H1 (cell line): ENCODE results near the gene TMEM117. TPM values are rescaled to one million over a fixed set of nuclear protein-coding genes. Genes with fewer than 3 reads are reported as not detected.
"Not testable (repeated sequence)": the region's sequence is repeated elsewhere in the genome, so short reads cannot be mapped to it uniquely, and the experiment has no call there.

Experiments
- CTCF ChIA-PET: fragments of 300-600 bp; sonication (Branson Sonifier 250); formaldehyde crosslinking; loops from one replicate; lab custom pipeline; 2021; ENCODE audit not compliant: partially characterized antibody; lab: Charles Lee
- POLR2A ChIA-PET: fragments of 300-600 bp; sonication (Branson Sonifier 250); formaldehyde crosslinking; loops from one replicate; lab custom pipeline; 2021; ENCODE audit warnings: inconsistent platforms; ENCODE audit not compliant: partially characterized antibody; lab: Charles Lee
- DNase-seq, 2 experiments: peaks; one replicate each; pipeline versions ENCODE4 v3.0.0 to v3.0.0-alpha.2; 2010 to 2022; ENCODE audit warnings: low spot score in 2 of 2, low read depth in 1 of 2, mixed read lengths in 1 of 2
- FAIRE-seq: peaks from 2 replicates; lab custom pipeline; 2011; peaks lifted over from hg19 to GRCh38; lab: Jason Lieb, UNC
- H2AFZ ChIP-seq: 2 replicates; pipeline ENCODE4 v1.8.1; 2012; ENCODE audit warnings: low read length, inconsistent platforms
- H2AK5ac ChIP-seq: 2 replicates; pipeline ENCODE4 v1.6.1; 2013; ENCODE audit warnings: low read depth, low read length
- H2BK120ac ChIP-seq: replicated peaks from 2 replicates; pipeline ENCODE3; 2013; ENCODE audit warnings: low read depth, low read length, inconsistent platforms
- H2BK12ac ChIP-seq: 2 replicates; pipeline ENCODE4 v1.6.1; 2013; ENCODE audit warnings: low read depth, low read length
- H2BK15ac ChIP-seq: 2 replicates; pipeline ENCODE4 v1.6.1; 2013; ENCODE audit warnings: low read length
- H2BK20ac ChIP-seq: 2 replicates; pipeline ENCODE4 v1.6.1; 2013; ENCODE audit warnings: low read length
- H2BK5ac ChIP-seq: 2 replicates; pipeline ENCODE4 v1.6.1; 2013; ENCODE audit warnings: low read depth, low read length
- H3K14ac ChIP-seq: 2 replicates; pipeline ENCODE4 v1.6.1; 2013; ENCODE audit warnings: inconsistent platforms; ENCODE audit not compliant: insufficient read length
- H3K18ac ChIP-seq: 2 replicates; pipeline ENCODE4 v1.6.1; 2013; ENCODE audit warnings: low read length; ENCODE audit errors: extremely low read depth
- H3K23ac ChIP-seq: 2 replicates; pipeline ENCODE4 v1.6.1; 2013; ENCODE audit warnings: inconsistent platforms; ENCODE audit not compliant: insufficient read length
- H3K23me2 ChIP-seq: 2 replicates; pipeline ENCODE4 v1.6.1; 2013; ENCODE audit warnings: low read depth, low read length
- H3K27ac ChIP-seq: 2 replicates; pipeline ENCODE4 v1.6.1; 2011; ENCODE audit warnings: low read depth, low read length, inconsistent platforms
- H3K27me3 ChIP-seq, 4 experiments: replicated peaks in 1 of 4; 1 replicate in 1 of 4; 2 replicates in 3 of 4; pipeline versions ENCODE4 v1.6.1 to v1.8.1; 2011 to 2013; ENCODE audit warnings: low read length in 3 of 4, mild to moderate bottlenecking in 3 of 4, inconsistent platforms in 2 of 4, mixed read lengths in 2 of 4, moderate library complexity in 1 of 4; ENCODE audit not compliant: control insufficient read depth in 3 of 4, insufficient read depth in 3 of 4; ENCODE audit errors: extremely low read depth in 1 of 4
- H3K36me3 ChIP-seq, 4 experiments: 2 replicates each; pipeline versions ENCODE4 v1.6.1 to v1.8.1; 2011 to 2013; ENCODE audit warnings: mild to moderate bottlenecking in 4 of 4, low read length in 3 of 4, moderate library complexity in 2 of 4, control low read depth in 1 of 4, inconsistent platforms in 1 of 4; ENCODE audit not compliant: insufficient read depth in 4 of 4, control insufficient read depth in 2 of 4
- H3K4ac ChIP-seq: replicated peaks from 2 replicates; pipeline ENCODE3; 2013; ENCODE audit warnings: low read length, low read depth, mixed read lengths, inconsistent platforms; ENCODE audit not compliant: insufficient read length
- H3K4me1 ChIP-seq, 4 experiments: replicated peaks in 1 of 4; 1 replicate in 1 of 4; 2 replicates in 3 of 4; pipeline versions ENCODE4 v1.6.1 to v1.8.1; 2011 to 2013; ENCODE audit warnings: low read length in 3 of 4, inconsistent platforms in 2 of 4, mixed read lengths in 1 of 4; ENCODE audit not compliant: insufficient read depth in 4 of 4, control insufficient read depth in 3 of 4
- H3K4me2 ChIP-seq, 2 experiments: 2 replicates each; pipeline versions ENCODE4 v1.6.1 to v1.8.1; 2011 to 2013; ENCODE audit warnings: low read depth in 2 of 2, low read length in 2 of 2, control low read depth in 1 of 2, inconsistent platforms in 1 of 2, mild to moderate bottlenecking in 1 of 2; ENCODE audit not compliant: insufficient read depth in 1 of 2
- H3K4me3 ChIP-seq, 4 experiments: fragments of 200-600, 300-600 bp in 1 of 4; sonication (generic), shearing (Covaris generic), sonication (Bioruptor Twin) in 1 of 4; 2 replicates each; pipeline versions ENCODE4 v1.5.1 to v1.8.1; 2011 to 2016; ENCODE audit warnings: low read length in 4 of 4, low read depth in 3 of 4, control low read depth in 2 of 4, inconsistent platforms in 2 of 4, mild to moderate bottlenecking in 2 of 4, mixed read lengths in 1 of 4, moderate library complexity in 1 of 4; ENCODE audit not compliant: insufficient read depth in 2 of 4; ENCODE audit errors: extremely low read depth in 1 of 4
- H3K56ac ChIP-seq: replicated peaks from 2 replicates; pipeline ENCODE3; 2013; ENCODE audit warnings: low read depth, mild to moderate bottlenecking, mixed read lengths, low read length, inconsistent platforms; ENCODE audit not compliant: insufficient read length
- H3K79me1 ChIP-seq: 2 replicates; pipeline ENCODE4 v1.6.1; 2013; ENCODE audit warnings: low read depth, low read length, control low read depth
- H3K79me2 ChIP-seq, 2 experiments: 2 replicates each; pipeline versions ENCODE4 v1.6.1 to v1.8.1; 2012 to 2013; ENCODE audit warnings: low read length in 2 of 2, mild to moderate bottlenecking in 2 of 2, inconsistent platforms in 1 of 2; ENCODE audit not compliant: insufficient read depth in 2 of 2, control insufficient read depth in 1 of 2
- H3K9ac ChIP-seq, 4 experiments: replicated peaks in 1 of 4; 1 replicate in 1 of 4; 2 replicates in 3 of 4; pipeline versions ENCODE4 v1.6.1 to v1.8.1; 2011 to 2013; ENCODE audit warnings: low read depth in 3 of 4, low read length in 3 of 4, control low read depth in 2 of 4, mild to moderate bottlenecking in 2 of 4, moderate library complexity in 2 of 4, inconsistent platforms in 1 of 4; ENCODE audit errors: extremely low read depth in 1 of 4
- H3K9me3 ChIP-seq, 2 experiments: 2 replicates each; pipeline versions ENCODE4 v1.6.1 to v1.8.1; 2012 to 2013; ENCODE audit warnings: mild to moderate bottlenecking in 2 of 2, moderate library complexity in 2 of 2, control low read depth in 1 of 2, inconsistent platforms in 1 of 2, low read depth in 1 of 2, low read length in 1 of 2, mixed read lengths in 1 of 2; ENCODE audit not compliant: insufficient read depth in 2 of 2
- H4K20me1 ChIP-seq, 2 experiments: replicated peaks in 1 of 2; 2 replicates each; pipeline versions ENCODE3 to v1.8.1; 2011 to 2013; ENCODE audit warnings: inconsistent platforms in 2 of 2, low read length in 2 of 2, mild to moderate bottlenecking in 1 of 2; ENCODE audit not compliant: insufficient read depth in 2 of 2, control insufficient read depth in 1 of 2
- H4K5ac ChIP-seq: 2 replicates; pipeline ENCODE4 v1.6.1; 2013; ENCODE audit warnings: low read length, low read depth, mixed read lengths, inconsistent platforms; ENCODE audit not compliant: insufficient read length
- H4K8ac ChIP-seq: 2 replicates; pipeline ENCODE4 v1.8.0; 2013; ENCODE audit warnings: mild to moderate bottlenecking, moderate library complexity, low read length, inconsistent platforms; ENCODE audit not compliant: insufficient read depth; ENCODE audit errors: extremely low read depth
- H4K91ac ChIP-seq: replicated peaks from 2 replicates; pipeline ENCODE3; 2013; ENCODE audit warnings: low read length, mixed read lengths, inconsistent platforms; ENCODE audit not compliant: insufficient read length
- WGBS, 2 experiments: shearing (Covaris generic) in 1 of 2; methylation state at CpG; one replicate each; pipeline versions ENCODE4 v1.1.6 to v1.1.7; 2013 to 2015; ENCODE audit warnings: low lambda C conversion rate in 2 of 2, mixed read lengths in 2 of 2, inconsistent platforms in 1 of 2, low coverage in 1 of 2, missing lambda C conversion rate in 1 of 2; ENCODE audit not compliant: insufficient replicate concordance in 2 of 2, insufficient coverage in 1 of 2, insufficient read length in 1 of 2; ENCODE audit errors: extremely low coverage in 1 of 2, missing lambda C conversion rate in 1 of 2; 5-methylcytosine and 5-hydroxymethylcytosine counted together
- polyA plus RNA-seq, 7 experiments: library from polyadenylated mRNA; depleted of rRNA in 3 of 7; stranded (reverse) in 5 of 7; unstranded in 2 of 7; fragments of >200 nt in 5 of 7; fragments of 200-250 nt in 2 of 7; gene quantifications; 1 replicate in 5 of 7; 2 replicates in 1 of 7; 4 replicates in 1 of 7; pipeline versions ENCODE4 v1.2.1 to v1.2.3, GENCODE V29; 2011 to 2013; ENCODE audit warnings: missing spikeins in 2 of 7, mixed read lengths in 2 of 7
- total RNA-seq: library from RNA; stranded (reverse); fragmentation: NEBNext Ultra II Directional; extraction: Animal tissue kit (Norgen Biotek cat#: 25700); gene quantifications from 2 replicates; pipeline ENCODE4 v1.2.1, GENCODE V29; 2021

Gene TMEM117
- total and polyA plus RNA-seq, 2 of the 8 experiments (the other 6 are each of a cell fraction or from before 2014, with no cell fraction given) = 0.80 to 1.4 TPM

GRCh38 chr12:44044491-44044890 lies 208.6 kb downstream of the TMEM117 start:
- H2BK15ac ChIP-seq, H4K5ac ChIP-seq, H2BK5ac ChIP-seq, H3K79me1 ChIP-seq, H2AK5ac ChIP-seq, H3K4me3 ChIP-seq, H3K79me2 ChIP-seq, H3K27ac ChIP-seq, FAIRE-seq, H3K27me3 ChIP-seq, H3K23me2 ChIP-seq, H3K9ac ChIP-seq, CTCF ChIA-PET, H3K14ac ChIP-seq, H3K36me3 ChIP-seq, H2BK12ac ChIP-seq, DNase-seq, H4K91ac ChIP-seq, H4K20me1 ChIP-seq, H2AFZ ChIP-seq, H3K4ac ChIP-seq, H3K56ac ChIP-seq, H3K9me3 ChIP-seq, H3K4me2 ChIP-seq, H3K18ac ChIP-seq, H2BK20ac ChIP-seq, H3K23ac ChIP-seq, H2BK120ac ChIP-seq, H4K8ac ChIP-seq, H3K4me1 ChIP-seq, POLR2A ChIA-PET: not testable (repeated sequence)
- 92% methylated on average over 2 of the region's 2 CpGs; no CpG with 5 or more reads in 1 of the 2 experiments for WGBS, 2 experiments
